ENCODE data around the gene NIPSNAP3A. TPM values are rescaled to one million over a fixed set of nuclear protein-coding genes. Genes with fewer than 3 reads are reported as not detected.

The NIPSNAP3A gene
- total RNA-seq (2021; ENCODE audit: unreplicated experiment): 6.9 TPM
- 3.4 and 4.5 TPM in 2 replicates for polyA plus RNA-seq (2012)
- Bru-seq, nascent RNA: percentile 55 among the genes with signal in this experiment
- percentile 51 among the genes with signal in this experiment for BruChase-seq, experiment 1, labeled RNA remaining after a 6-hour chase
- BruChase-seq, experiment 2, labeled RNA remaining after a 2-hour chase: percentile 47 among the genes with signal in this experiment
- long read RNA-seq, transcript NIPSNAP3A-201 (6 exons, 1,633 nt): major isoform, 10 of 13 reads
- long read RNA-seq, partial matches to known transcripts: 3 of 13 reads
- long read RNA-seq, other reads (novel, unspliced or antisense): 0 of 13 reads

GRCh38 chr9:104747565-104748358 is at the start of gene NIPSNAP3A:
NIPSNAP3A (plus strand) TSS chr9:104747683; CDS start chr9:104747793, 110 bp downstream.
- CTCF ChIA-PET: no interaction called here
- TF ChIP-seq FOSL1 (IDR thresholded peaks at IDR 0.05; ENCODE audit: low read depth) (no peak), CTCF (IDR thresholded peaks at IDR 0.05 in 2 of 3, conservative IDR thresholded peaks at IDR 0.05 in 1 of 3; ENCODE audit: borderline replicate concordance in 1 of 3, insufficient read depth in 1 of 3, low read depth in 2 of 3, low read length in 2 of 3) (no peak), ZBTB33 (IDR thresholded peaks at IDR 0.05; ENCODE audit: extremely low read depth, insufficient replicate concordance, low read length) (no peak), ZFX (IDR thresholded peaks at IDR 0.05) (peak; percentile 41; the same call in 1 of the 2 replicates), EZH2phosphoT487 (IDR thresholded peaks at IDR 0.05; ENCODE audit: borderline replicate concordance) (no peak), JUND (IDR thresholded peaks at IDR 0.05) (no peak), YY1 (IDR thresholded peaks at IDR 0.05; ENCODE audit: extremely low read depth, insufficient replicate concordance, low read depth, low read length) (peak; percentile 68), TCF7L2 (IDR thresholded peaks at IDR 0.05; ENCODE audit: borderline replicate concordance, extremely low read depth, insufficient read depth, insufficient read length) (no peak), POLR2A (IDR thresholded peaks at IDR 0.05; ENCODE audit: borderline replicate concordance, extremely low read depth, insufficient read depth, insufficient read length) (no peak), SP1 (IDR thresholded peaks at IDR 0.05; ENCODE audit: low read depth) (0 out of 2 replicates have a peak, but pooled peaks have one; percentile 9), RAD21 (IDR thresholded peaks at IDR 0.05; ENCODE audit: low read depth) (no peak), ELF1 (IDR thresholded peaks at IDR 0.05; ENCODE audit: borderline replicate concordance, low read depth) (peak; percentile 56; the same call in 1 of the 2 replicates), REST (IDR thresholded peaks at IDR 0.05; ENCODE audit: low read depth) (no peak), SRF (IDR thresholded peaks at IDR 0.05; ENCODE audit: low read depth) (no peak), POLR2AphosphoS5 (IDR thresholded peaks at IDR 0.05; ENCODE audit: low read depth, low read length) (peak; percentile 81), EGR1 (IDR thresholded peaks at IDR 0.05; ENCODE audit: low read depth) (no peak), ATF3 (IDR thresholded peaks at IDR 0.05) (no peak)

More at GRCh38 chr9:104747565-104748358, at the start of gene NIPSNAP3A:
- TSS peak; percentile 61 for BruUV-seq (replicated peaks)
- no peaks in the 10 kb centered on the region for H4K20me1 ChIP-seq (ENCODE audit: insufficient read depth)
- no peaks in the 10 kb centered on the region for H3K9me2 ChIP-seq (ENCODE audit: insufficient read depth)
- peak within 1 kb of the TSS; percentile 51 for H3K27ac ChIP-seq (ENCODE audit: low read depth, low read length)
- intact Hi-C loops (cut with micrococcal nuclease): no loop called here
- peaks cover 3 to 10% of the 10 kb centered on the region in 2 experiments; a peak in 3 of 4 replicates for H3K4me1 ChIP-seq (ENCODE audit: control insufficient read depth in 1 of 2, insufficient read depth in 2 of 2, low read length in 2 of 2)
- no peaks in the 10 kb centered on the region for H3K27me3 ChIP-seq (ENCODE audit: insufficient read depth, low read length)
- ChIA-PET POLR2A (interaction anchor here (1.0 kb wide), 1 partner anchor 33 kb away, joined by 3 read pairs; no protein-coding TSS in a partner anchor), RAD21 (ENCODE audit: low non-redundant PET in 1 of 2, low total read pairs in 2 of 2, uncharacterized antibody in 2 of 2, unreplicated experiment in 2 of 2) (no interaction called here)
- H3K79me2 ChIP-seq (ENCODE audit: insufficient read depth, low read length): no peaks in the 10 kb centered on the region
- peak within 1 kb of the TSS; percentile 73 for H2AFZ ChIP-seq (ENCODE audit: low read depth, low read length, poor library complexity, severe bottlenecking)
- no peaks in the 10 kb centered on the region for H3K36me3 ChIP-seq (ENCODE audit: control insufficient read depth in 1 of 2, insufficient read depth in 2 of 2, low read length in 2 of 2)
- DNase-seq (ENCODE audit: low read depth, low spot score): peak; percentile 41
- H3K4me3 ChIP-seq (replicated peaks in 1 of 2; ENCODE audit: low read depth in 1 of 2, low read length in 2 of 2): peak within 1 kb of the TSS; percentile 71 to 78
- H3K9ac ChIP-seq (ENCODE audit: low read length): peak within 1 kb of the TSS; percentile 69
- H3K9me3 ChIP-seq (ENCODE audit: control insufficient read depth in 1 of 2, insufficient read depth in 1 of 2, low read depth in 1 of 2, low read length in 2 of 2): no peaks in the 10 kb centered on the region
- peak within 1 kb of the TSS; percentile 88 for H3K4me2 ChIP-seq (ENCODE audit: low read length)
- peak; percentile 90 for ATAC-seq

Measured in HCT116 (cell line).